GM21723 (cell line): ENCODE measurements around the gene CCL13.
"Not testable (repeated sequence)": the region's sequence is repeated elsewhere in the genome, so short reads cannot be mapped to it uniquely, and the experiment has no call there.

Source experiments
- ATAC-seq: cut with Tn5 transposase; IDR thresholded peaks from one replicate; pipeline ENCODE4 v1.9.1; 2021; ENCODE audit warnings: mild to moderate bottlenecking, moderate library complexity; ENCODE audit not compliant: unreplicated experiment

Gene CCL13

GRCh38 chr17:34356194-34356593 is at the start of gene CCL13:
Gene CCL13 (plus strand): TSS chr17:34356480. CDS start chr17:34356527, 47 bp downstream.
- no peak for ATAC-seq

GRCh38 chr17:34307110-34307509 is 49.2 kb upstream of the CCL13 start:
- no peak for ATAC-seq

GRCh38 chr17:34308371-34308770 is 47.9 kb upstream of the CCL13 start:
- no peak for ATAC-seq

GRCh38 chr17:34311291-34311690 is 45.0 kb upstream of the CCL13 start:
- ATAC-seq, result no peak

- ATAC-seq, result no peak
These were observed 44.2 kb upstream of the CCL13 start for GRCh38 chr17:34312080-34312479.

- ATAC-seq, result no peak
These were observed 43.1 kb upstream of the CCL13 start for GRCh38 chr17:34313164-34313563.

- ATAC-seq, result no peak
These were observed 42.0 kb upstream of the CCL13 start for GRCh38 chr17:34314279-34314678.

GRCh38 chr17:34318474-34318873 is 37.8 kb upstream of the CCL13 start:
- no peak for ATAC-seq

- ATAC-seq, result no peak
These were observed 37.2 kb upstream of the CCL13 start, which contains the start of gene CCL8 for GRCh38 chr17:34319039-34319483. Gene CCL8 (plus strand): TSS chr17:34319435. CDS start chr17:34319502, 67 bp downstream.

- ATAC-seq, result no peak
These were observed 34.3 kb upstream of the CCL13 start for GRCh38 chr17:34321964-34322363.

GRCh38 chr17:34327580-34327979 is 28.7 kb upstream of the CCL13 start:
- ATAC-seq, result not testable (repeated sequence)

GRCh38 chr17:34337701-34338100 is 18.6 kb upstream of the CCL13 start:
- ATAC-seq, result no peak

- ATAC-seq, result no peak
These were observed 17.0 kb upstream of the CCL13 start for GRCh38 chr17:34339138-34339770.

GRCh38 chr17:34341916-34342315 is 14.4 kb upstream of the CCL13 start:
- no peak for ATAC-seq

GRCh38 chr17:34347063-34347462 is 9.2 kb upstream of the CCL13 start:
- no peak for ATAC-seq

GRCh38 chr17:34349751-34350150 is 6.5 kb upstream of the CCL13 start:
- no peak for ATAC-seq

GRCh38 chr17:34351096-34351495 is 5.2 kb upstream of the CCL13 start:
- no peak for ATAC-seq

GRCh38 chr17:34352191-34352590 is 4.1 kb upstream of the CCL13 start:
- no peak for ATAC-seq

- ATAC-seq, result no peak
These were observed 1.6 kb upstream of the CCL13 start for GRCh38 chr17:34354637-34355036.

GRCh38 chr17:34357398-34357797 is 1.1 kb downstream of the CCL13 start:
- ATAC-seq, result no peak

- ATAC-seq, result no peak
These were observed 2.4 kb downstream of the CCL13 start for GRCh38 chr17:34358631-34359030.

- ATAC-seq, result no peak
These were observed 4.5 kb downstream of the CCL13 start for GRCh38 chr17:34360601-34361270.
